ENCODE measurements around the gene CNPY1.

- TF ChIP-seq, protein P1, sequence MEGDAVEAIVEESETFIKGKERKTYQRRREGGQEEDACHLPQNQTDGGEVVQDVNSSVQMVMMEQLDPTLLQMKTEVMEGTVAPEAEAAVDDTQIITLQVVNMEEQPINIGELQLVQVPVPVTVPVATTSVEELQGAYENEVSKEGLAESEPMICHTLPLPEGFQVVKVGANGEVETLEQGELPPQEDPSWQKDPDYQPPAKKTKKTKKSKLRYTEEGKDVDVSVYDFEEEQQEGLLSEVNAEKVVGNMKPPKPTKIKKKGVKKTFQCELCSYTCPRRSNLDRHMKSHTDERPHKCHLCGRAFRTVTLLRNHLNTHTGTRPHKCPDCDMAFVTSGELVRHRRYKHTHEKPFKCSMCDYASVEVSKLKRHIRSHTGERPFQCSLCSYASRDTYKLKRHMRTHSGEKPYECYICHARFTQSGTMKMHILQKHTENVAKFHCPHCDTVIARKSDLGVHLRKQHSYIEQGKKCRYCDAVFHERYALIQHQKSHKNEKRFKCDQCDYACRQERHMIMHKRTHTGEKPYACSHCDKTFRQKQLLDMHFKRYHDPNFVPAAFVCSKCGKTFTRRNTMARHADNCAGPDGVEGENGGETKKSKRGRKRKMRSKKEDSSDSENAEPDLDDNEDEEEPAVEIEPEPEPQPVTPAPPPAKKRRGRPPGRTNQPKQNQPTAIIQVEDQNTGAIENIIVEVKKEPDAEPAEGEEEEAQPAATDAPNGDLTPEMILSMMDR (IDR thresholded peaks at IDR 0.05), result no peak
- TF ChIP-seq POLR2A (IDR thresholded peaks at IDR 0.05), result no peak
- no peak for TF ChIP-seq POLR2AphosphoS5 (IDR thresholded peaks at IDR 0.05)
These were observed 80.1 kb downstream of the CNPY1 start for GRCh38 chr7:155466142-155466813.

Data from breast epithelium (tissue), 3 donors.